HepG2 (cell line): ENCODE results near the gene TMEM95. TPM values are rescaled to one million over a fixed set of nuclear protein-coding genes. Genes with fewer than 3 reads are reported as not detected.

Source experiments
- ATM ChIP-seq: fragments of 450-650 bp; IDR thresholded peaks from 2 replicates; pipeline ENCODE4 v1.7.1; 2017; ENCODE audit warnings: mild to moderate bottlenecking, borderline replicate concordance
- CEBPB ChIP-seq: IDR thresholded peaks from 2 replicates; pipeline ENCODE4 v1.6.1; 2011; ENCODE audit warnings: low read depth, low read length, improper control_type of control experiment, borderline replicate concordance
- FOXM1 ChIP-seq: sonication (generic); formaldehyde crosslinking; IDR thresholded peaks from 2 replicates; pipeline ENCODE4 v1.5.0; 2020; ENCODE audit warnings: missing genetic modification reagents
- HIVEP1 ChIP-seq: sonication (generic); formaldehyde crosslinking; IDR thresholded peaks from 2 replicates; pipeline ENCODE4 v1.4.0; 2020; ENCODE audit warnings: mild to moderate bottlenecking, missing genetic modification reagents
- IKZF1 ChIP-seq: fragments of 450-650 bp; IDR thresholded peaks from 2 replicates; pipeline ENCODE4 v1.7.1; 2016
- ISL2 ChIP-seq: sonication (generic); formaldehyde crosslinking; IDR thresholded peaks from 2 replicates; pipeline ENCODE4 v1.5.0; 2020; ENCODE audit warnings: missing genetic modification reagents
- NFYB ChIP-seq: sonication (generic); formaldehyde crosslinking; IDR thresholded peaks from 2 replicates; pipeline ENCODE4 v1.4.0; 2020; ENCODE audit warnings: missing genetic modification reagents
- NPAS2 ChIP-seq: sonication (generic); formaldehyde crosslinking; IDR thresholded peaks from 2 replicates; pipeline ENCODE4 v1.8.0; 2022; ENCODE audit warnings: mild to moderate bottlenecking, missing genetic modification reagents, borderline replicate concordance
- NR1H2 ChIP-seq: sonication (generic); formaldehyde crosslinking; IDR thresholded peaks from 2 replicates; pipeline ENCODE4 v1.8.1; 2022; ENCODE audit warnings: low read depth, missing genetic modification reagents, borderline replicate concordance
- NR2C2 ChIP-seq: sonication (generic); formaldehyde crosslinking; IDR thresholded peaks from 2 replicates; pipeline ENCODE4 v1.4.0; 2020; ENCODE audit warnings: missing genetic modification reagents, mild to moderate bottlenecking, moderate library complexity, borderline replicate concordance
- SOX5 ChIP-seq: IDR thresholded peaks from 2 replicates; pipeline ENCODE4 v1.6.1; 2016; ENCODE audit warnings: borderline replicate concordance
- TRIM24 ChIP-seq: sonication (generic); formaldehyde crosslinking; IDR thresholded peaks from 2 replicates; pipeline ENCODE4 v1.8.0; 2022; ENCODE audit warnings: mild to moderate bottlenecking, missing genetic modification reagents
- ZBTB3 ChIP-seq: sonication (generic); formaldehyde crosslinking; IDR thresholded peaks from 2 replicates; pipeline ENCODE4 v1.4.0; 2020; ENCODE audit warnings: low read depth, mild to moderate bottlenecking, moderate library complexity, missing genetic modification reagents, borderline replicate concordance
- ZNF160 ChIP-seq: sonication (generic); formaldehyde crosslinking; IDR thresholded peaks from 2 replicates; pipeline ENCODE4 v1.8.0; 2022; ENCODE audit warnings: mild to moderate bottlenecking, inconsistent platforms, missing genetic modification reagents
- ZNF225 ChIP-seq: sonication (generic); formaldehyde crosslinking; IDR thresholded peaks from 2 replicates; pipeline ENCODE4 v1.4.0; 2020; ENCODE audit warnings: mild to moderate bottlenecking, missing genetic modification reagents
- ZNF570 ChIP-seq: sonication (generic); formaldehyde crosslinking; IDR thresholded peaks from 2 replicates; pipeline ENCODE4 v1.4.0; 2020; ENCODE audit warnings: mild to moderate bottlenecking, missing genetic modification reagents, borderline replicate concordance
- polyA plus RNA-seq, 8 experiments: library from polyadenylated mRNA; depleted of rRNA in 3 of 8; stranded (reverse) in 7 of 8; unstranded in 1 of 8; fragments of >200 nt; fragmentation: Illumina TruSeq in 4 of 8; extraction: Trizol in 4 of 8; gene quantifications; 2 replicates each; pipeline versions ENCODE4 v1.2.1 to v1.2.3, GENCODE V29; 2011 to 2016; ENCODE audit warnings: low read depth in 4 of 8, missing spikeins in 1 of 8, mixed read lengths in 1 of 8; ENCODE audit not compliant: insufficient read depth in 1 of 8
- total RNA-seq, 5 experiments: library from RNA; depleted of rRNA; stranded (reverse); fragments of >200 nt; fragmentation: Illumina TruSeq; extraction: Trizol; gene quantifications; 2 replicates each; pipeline ENCODE4 v1.2.3, GENCODE V29; 2016; ENCODE audit warnings: low read depth in 1 of 5
- TF ChIP-seq, protein P1 (sequence below): sonication (generic); formaldehyde crosslinking; conservative IDR thresholded peaks from 2 replicates; pipeline ENCODE4 v1.5.0; 2020; ENCODE audit warnings: missing genetic modification reagents
- TF ChIP-seq, protein P2 (sequence below): IDR thresholded peaks from 2 replicates; pipeline ENCODE4 v1.6.1; 2018; ENCODE audit warnings: missing genetic modification reagents, mild to moderate bottlenecking, missing compliant biosample characterization
- TF ChIP-seq, protein P3 (sequence below): sonication (generic); formaldehyde crosslinking; IDR thresholded peaks from 2 replicates; pipeline ENCODE4 v1.4.0; 2020; ENCODE audit warnings: mild to moderate bottlenecking, missing genetic modification reagents
- TF ChIP-seq, protein P4 (sequence below): sonication (generic); formaldehyde crosslinking; IDR thresholded peaks from 2 replicates; pipeline ENCODE4 v1.8.1; 2023; ENCODE audit warnings: missing genetic modification reagents, mild to moderate bottlenecking, borderline replicate concordance
- TF ChIP-seq, protein P5 (sequence below): sonication (generic); formaldehyde crosslinking; IDR thresholded peaks from 2 replicates; pipeline ENCODE4 v1.5.0; 2020; ENCODE audit warnings: mild to moderate bottlenecking, low read depth, missing genetic modification reagents, borderline replicate concordance

Gene TMEM95
- total and polyA plus RNA-seq, 2 of the 13 experiments (the other 11 are each of a cell fraction or from before 2014, with no cell fraction given), result not detected

DNA sequence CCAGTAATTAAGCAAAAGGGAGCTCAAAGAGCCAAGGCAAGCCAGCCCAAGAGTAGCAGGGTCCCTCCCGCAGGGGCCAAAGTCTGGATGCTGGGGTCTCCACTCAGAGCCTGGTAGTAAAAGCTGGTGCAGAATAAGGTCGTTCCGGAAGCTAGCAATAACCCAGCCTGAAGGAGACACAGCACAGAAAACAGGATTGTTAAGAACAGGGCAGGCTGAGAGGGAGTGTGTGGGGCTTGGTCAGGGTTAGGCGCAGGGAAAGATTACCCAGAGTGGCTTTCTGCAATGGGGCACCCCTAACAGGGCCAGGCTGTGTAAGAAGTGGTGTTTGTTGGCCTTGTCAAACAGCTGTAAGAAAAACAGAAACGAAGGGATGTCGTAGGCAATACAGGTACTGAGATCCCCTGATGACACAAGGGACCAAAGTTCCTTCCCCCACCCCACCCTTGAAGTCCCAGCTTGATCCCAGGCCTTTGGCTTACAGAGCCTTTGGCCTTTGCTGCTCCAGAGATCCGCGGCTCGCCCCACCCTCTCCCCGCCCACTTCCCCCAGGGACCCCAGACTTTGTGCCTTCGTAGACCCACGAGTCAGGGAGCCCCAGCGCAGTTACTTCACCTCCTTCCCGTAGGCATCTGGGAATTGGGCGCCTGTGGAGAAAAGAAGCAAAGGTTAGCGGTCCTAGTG lies 48.2 kb downstream of the TMEM95 start (continued):
- TF ChIP-seq, protein P1, sequence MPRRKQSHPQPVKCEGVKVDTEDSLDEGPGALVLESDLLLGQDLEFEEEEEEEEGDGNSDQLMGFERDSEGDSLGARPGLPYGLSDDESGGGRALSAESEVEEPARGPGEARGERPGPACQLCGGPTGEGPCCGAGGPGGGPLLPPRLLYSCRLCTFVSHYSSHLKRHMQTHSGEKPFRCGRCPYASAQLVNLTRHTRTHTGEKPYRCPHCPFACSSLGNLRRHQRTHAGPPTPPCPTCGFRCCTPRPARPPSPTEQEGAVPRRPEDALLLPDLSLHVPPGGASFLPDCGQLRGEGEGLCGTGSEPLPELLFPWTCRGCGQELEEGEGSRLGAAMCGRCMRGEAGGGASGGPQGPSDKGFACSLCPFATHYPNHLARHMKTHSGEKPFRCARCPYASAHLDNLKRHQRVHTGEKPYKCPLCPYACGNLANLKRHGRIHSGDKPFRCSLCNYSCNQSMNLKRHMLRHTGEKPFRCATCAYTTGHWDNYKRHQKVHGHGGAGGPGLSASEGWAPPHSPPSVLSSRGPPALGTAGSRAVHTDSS (CRISPR knock-in tag), result no peak
- TF ChIP-seq, protein P2, sequence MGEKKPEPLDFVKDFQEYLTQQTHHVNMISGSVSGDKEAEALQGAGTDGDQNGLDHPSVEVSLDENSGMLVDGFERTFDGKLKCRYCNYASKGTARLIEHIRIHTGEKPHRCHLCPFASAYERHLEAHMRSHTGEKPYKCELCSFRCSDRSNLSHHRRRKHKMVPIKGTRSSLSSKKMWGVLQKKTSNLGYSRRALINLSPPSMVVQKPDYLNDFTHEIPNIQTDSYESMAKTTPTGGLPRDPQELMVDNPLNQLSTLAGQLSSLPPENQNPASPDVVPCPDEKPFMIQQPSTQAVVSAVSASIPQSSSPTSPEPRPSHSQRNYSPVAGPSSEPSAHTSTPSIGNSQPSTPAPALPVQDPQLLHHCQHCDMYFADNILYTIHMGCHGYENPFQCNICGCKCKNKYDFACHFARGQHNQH (CRISPR knock-in tag), result peak; percentile 35; the same call in 1 of the 2 replicates
- TF ChIP-seq NPAS2 (CRISPR knock-in tag), result no peak
- TF ChIP-seq, protein P3, sequence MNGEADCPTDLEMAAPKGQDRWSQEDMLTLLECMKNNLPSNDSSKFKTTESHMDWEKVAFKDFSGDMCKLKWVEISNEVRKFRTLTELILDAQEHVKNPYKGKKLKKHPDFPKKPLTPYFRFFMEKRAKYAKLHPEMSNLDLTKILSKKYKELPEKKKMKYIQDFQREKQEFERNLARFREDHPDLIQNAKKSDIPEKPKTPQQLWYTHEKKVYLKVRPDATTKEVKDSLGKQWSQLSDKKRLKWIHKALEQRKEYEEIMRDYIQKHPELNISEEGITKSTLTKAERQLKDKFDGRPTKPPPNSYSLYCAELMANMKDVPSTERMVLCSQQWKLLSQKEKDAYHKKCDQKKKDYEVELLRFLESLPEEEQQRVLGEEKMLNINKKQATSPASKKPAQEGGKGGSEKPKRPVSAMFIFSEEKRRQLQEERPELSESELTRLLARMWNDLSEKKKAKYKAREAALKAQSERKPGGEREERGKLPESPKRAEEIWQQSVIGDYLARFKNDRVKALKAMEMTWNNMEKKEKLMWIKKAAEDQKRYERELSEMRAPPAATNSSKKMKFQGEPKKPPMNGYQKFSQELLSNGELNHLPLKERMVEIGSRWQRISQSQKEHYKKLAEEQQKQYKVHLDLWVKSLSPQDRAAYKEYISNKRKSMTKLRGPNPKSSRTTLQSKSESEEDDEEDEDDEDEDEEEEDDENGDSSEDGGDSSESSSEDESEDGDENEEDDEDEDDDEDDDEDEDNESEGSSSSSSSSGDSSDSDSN (CRISPR knock-in tag), result peak; percentile 61
- no peak for TF ChIP-seq FOXM1 (CRISPR knock-in tag)
- TF ChIP-seq ZNF225, result no peak; the same call in 1 of the 2 replicates
- TF ChIP-seq, protein P4, sequence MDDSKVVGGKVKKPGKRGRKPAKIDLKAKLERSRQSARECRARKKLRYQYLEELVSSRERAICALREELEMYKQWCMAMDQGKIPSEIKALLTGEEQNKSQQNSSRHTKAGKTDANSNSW, result no peak
- no peak for TF ChIP-seq IKZF1
- no peak; the same call in 1 of the 2 replicates for TF ChIP-seq NFYB (CRISPR knock-in tag)
- TF ChIP-seq CEBPB, result no peak
- TF ChIP-seq, protein P5, sequence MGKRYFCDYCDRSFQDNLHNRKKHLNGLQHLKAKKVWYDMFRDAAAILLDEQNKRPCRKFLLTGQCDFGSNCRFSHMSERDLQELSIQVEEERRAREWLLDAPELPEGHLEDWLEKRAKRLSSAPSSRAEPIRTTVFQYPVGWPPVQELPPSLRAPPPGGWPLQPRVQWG (CRISPR knock-in tag), result no peak
- TF ChIP-seq ISL2 (CRISPR knock-in tag), result no peak
- no peak for TF ChIP-seq ZNF160 (CRISPR knock-in tag)
- peak; percentile 28; the same call in 1 of the 2 replicates for TF ChIP-seq ZBTB3 (CRISPR knock-in tag)
- TF ChIP-seq ATM, result no peak
- TF ChIP-seq HIVEP1 (CRISPR knock-in tag), result no peak
- no peak for TF ChIP-seq ZNF570
- TF ChIP-seq NR1H2 (CRISPR knock-in tag), result no peak
- no peak for TF ChIP-seq SOX5 (CRISPR knock-in tag)
- no peak for TF ChIP-seq TRIM24 (CRISPR knock-in tag)
- peak; percentile 29; the same call in 1 of the 2 replicates for TF ChIP-seq NR2C2 (CRISPR knock-in tag)
